DMS 273 (cell line): ENCODE measurements around the gene ADAMTSL1.
A peak's percentile ranks its signal among the peaks of the same experiment; 100 is the strongest.

ENCODE experiments used
- DNase-seq: peaks from one replicate; lab custom pipeline; 2025; ENCODE audit not compliant: unreplicated experiment; lab: John Stamatoyannopoulos, UW

Gene ADAMTSL1

GRCh38 chr9:18688581-18689565 lies 214.9 kb downstream of the ADAMTSL1 start:
- DNase-seq, result no peak

- peak; percentile 28 for DNase-seq
Measured at GRCh38 chr9:18689921-18690320, 216.0 kb downstream of the ADAMTSL1 start.

GRCh38 chr9:18692268-18692667 lies 218.3 kb downstream of the ADAMTSL1 start:
- DNase-seq, result no peak

DNA sequence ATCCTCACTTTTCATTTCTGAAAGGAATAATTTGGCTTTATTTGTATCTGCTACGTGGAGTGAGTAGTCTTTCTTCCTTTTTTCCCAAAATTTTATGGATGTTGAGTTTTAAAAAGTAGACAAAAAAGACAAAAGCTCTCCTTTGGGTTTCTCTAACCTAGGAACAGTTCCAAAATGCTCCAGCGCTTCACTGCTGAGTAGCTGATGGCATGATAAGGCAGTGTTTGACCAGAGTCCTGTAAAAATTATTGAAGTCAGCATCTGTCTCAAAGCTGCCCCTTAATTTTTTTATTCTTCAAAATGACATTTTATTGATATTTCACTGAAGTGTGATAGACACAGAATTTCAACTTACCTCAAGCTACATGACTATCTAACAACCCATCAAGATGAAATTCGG lies 219.0 kb downstream of the ADAMTSL1 start:
- no peak for DNase-seq

DNA sequence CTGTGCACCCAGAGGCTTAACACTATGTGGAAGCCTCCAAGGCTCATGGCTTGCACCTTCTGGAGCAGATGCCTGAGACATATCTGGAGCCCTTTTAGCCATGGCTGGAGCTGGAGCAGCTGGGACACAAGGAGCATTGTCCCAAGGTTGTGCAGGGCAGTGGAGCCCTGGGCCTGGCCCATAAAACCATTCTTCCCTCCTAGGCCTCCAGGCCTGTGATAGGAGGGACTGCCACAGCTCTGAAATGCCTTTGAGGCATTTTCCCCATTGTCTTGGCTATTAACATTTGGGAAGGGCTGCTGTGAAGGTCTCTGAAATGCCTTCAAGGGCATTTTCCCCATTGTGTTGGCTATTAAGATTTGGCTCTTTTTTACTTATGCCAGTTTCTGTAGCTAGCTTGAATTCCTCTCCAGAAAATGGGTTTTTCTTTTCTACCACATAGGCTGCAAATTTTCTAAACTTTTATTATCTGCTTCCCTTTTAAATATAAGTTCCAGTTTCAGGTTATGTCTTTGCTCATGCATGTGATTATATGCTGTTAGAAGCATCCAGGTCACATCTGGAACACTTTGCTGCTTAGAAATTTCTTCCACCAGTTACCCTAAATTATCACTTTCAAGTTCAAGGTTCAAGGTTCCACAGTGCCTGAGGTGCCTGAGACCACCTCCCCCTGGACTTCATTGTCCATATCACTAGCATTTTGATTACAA lies 221.2 kb downstream of the ADAMTSL1 start:
- no peak for DNase-seq

- DNase-seq, result no peak
Measured at GRCh38 chr9:18698992-18699391, 225.0 kb downstream of the ADAMTSL1 start.

- no peak for DNase-seq
Measured at GRCh38 chr9:18699764-18700163, 225.8 kb downstream of the ADAMTSL1 start.

DNA sequence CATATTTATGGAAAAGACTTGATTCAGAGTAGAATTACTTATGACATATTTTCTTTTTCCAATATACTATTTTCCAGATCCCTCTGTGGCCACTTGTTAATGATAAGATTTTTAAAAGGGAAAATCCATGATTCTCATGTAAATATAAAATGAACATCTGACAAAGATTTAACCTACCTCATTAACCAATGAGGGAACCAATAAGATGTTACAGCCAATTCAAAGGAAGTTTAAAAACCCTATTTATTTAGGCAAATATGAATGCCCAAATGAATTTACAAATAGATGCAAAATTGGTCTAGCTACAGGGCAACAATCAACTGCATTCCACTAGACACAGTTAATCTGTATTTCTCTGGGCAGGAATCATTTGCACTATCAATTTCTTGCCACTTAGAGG lies 226.8 kb downstream of the ADAMTSL1 start:
- DNase-seq, result no peak

DNA sequence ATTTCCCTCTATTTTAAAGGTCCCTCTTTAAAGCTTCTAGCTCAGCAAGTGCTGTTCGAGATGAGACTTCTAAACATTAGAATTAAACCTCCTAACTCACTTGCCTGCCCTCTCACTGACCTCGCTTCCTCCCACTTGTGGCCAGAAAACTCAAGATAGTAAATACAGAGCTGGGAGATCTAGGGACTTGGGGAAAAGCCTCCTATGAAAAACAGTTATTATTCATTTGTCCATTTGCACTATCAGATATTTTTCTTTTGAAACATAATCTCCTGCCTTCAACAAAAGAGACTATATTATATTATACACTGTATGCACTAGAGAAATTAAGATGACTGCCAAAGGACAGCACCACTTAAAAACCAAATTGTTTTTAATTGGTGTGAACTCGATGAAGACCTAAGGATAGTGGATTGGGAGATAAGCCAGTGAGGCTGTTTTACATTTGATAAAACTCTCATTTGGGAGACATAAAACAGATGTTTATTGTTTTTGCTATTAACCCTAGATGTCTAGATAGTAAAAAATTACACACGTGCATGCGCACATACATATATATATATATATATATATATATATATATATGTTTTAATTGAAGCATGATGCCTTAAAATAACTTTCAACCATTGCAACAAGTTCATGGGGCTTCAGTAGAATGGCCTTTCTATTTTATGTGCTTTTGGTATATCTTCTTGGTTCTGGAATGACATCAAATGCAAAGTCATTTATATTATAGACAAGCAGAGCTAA lies 229.4 kb downstream of the ADAMTSL1 start:
- no peak for DNase-seq

- DNase-seq, result no peak
Measured at GRCh38 chr9:18703901-18704379, 230.0 kb downstream of the ADAMTSL1 start.

GRCh38 chr9:18705796-18706392 lies 231.9 kb downstream of the ADAMTSL1 start:
- DNase-seq, result no peak

DNA sequence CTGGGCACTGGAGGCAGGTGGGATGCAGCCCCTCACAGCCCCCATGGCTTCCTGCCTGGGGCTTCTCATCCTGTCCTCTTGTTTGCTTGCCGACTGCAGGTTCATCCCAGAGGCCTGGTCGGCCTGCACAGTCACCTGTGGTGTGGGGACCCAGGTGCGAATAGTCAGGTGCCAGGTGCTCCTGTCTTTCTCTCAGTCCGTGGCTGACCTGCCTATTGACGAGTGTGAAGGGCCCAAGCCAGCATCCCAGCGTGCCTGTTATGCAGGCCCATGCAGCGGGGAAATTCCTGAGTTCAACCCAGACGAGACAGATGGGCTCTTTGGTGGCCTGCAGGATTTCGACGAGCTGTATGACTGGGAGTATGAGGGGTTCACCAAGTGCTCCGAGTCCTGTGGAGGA lies 232.7 kb downstream of the ADAMTSL1 start:
- no peak for DNase-seq

- no peak for DNase-seq
Measured at GRCh38 chr9:18707061-18707461, 233.1 kb downstream of the ADAMTSL1 start.

- DNase-seq, result no peak
Measured at GRCh38 chr9:18707489-18708205, 233.7 kb downstream of the ADAMTSL1 start.

DNA sequence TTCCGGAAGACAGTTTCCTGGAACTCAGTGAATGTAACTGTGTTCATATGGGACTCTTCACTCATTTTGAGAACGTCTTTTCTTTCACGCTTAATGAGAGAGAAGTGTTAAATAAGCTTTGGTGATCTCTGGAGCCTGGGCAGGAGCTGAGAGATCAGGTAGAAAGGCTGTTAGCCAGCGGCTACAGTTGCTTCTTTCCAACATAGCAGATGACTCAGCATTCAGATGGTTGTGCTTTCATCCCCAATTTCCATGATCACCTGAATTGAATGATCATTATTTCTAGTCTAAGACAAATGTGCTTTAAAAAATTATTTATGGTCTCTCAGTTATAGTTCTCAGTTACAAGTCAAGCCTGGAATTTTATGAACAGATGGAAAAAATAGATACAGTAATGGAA lies 234.5 kb downstream of the ADAMTSL1 start:
- DNase-seq, result no peak

DNA sequence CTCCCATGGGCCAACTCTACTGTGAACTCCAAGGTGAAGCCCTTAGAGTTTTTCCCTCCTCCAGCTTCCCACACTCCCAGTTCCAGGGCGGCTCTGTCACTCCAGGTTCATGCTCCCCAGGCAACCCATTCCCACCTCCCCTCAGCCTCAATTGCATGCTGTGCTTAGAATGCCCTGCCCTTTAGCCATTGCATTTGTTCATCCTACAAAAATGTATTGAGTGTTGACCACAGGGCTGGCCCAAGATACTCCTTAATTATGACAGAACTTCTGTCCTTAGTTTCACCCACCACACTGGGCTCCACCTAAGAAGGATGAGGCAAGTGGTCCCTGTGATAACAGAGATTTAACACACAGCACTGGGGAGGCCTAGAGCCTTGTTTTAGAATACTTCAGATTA lies 236.1 kb downstream of the ADAMTSL1 start:
- DNase-seq, result no peak

GRCh38 chr9:18717759-18718158 lies 243.8 kb downstream of the ADAMTSL1 start:
- no peak for DNase-seq

- DNase-seq, result no peak
Measured at GRCh38 chr9:18718393-18718792, 244.4 kb downstream of the ADAMTSL1 start.

DNA sequence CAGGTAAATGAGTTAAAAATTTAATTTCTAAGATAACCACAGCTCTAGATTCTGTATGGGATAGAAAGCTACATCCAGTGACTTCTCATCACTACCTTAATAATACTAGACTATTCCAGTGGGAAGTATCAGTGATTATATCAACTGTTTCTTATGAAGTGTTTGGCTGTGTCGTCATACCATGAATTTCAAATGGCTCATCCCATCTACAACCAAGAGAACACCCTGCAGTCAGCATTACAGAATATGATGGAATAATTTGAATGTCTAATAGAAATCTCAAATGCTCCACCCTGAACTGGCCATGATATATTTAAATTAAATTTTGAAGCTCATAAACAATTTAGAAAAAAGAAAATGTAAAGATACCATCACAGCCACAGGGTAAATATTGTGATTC lies 245.0 kb downstream of the ADAMTSL1 start:
- DNase-seq, result no peak

GRCh38 chr9:18720691-18721090 lies 246.7 kb downstream of the ADAMTSL1 start:
- no peak for DNase-seq
